Mesothelial cell of epicardium (in vitro differentiated cells): ENCODE measurements around the gene TMEM263. TPM values are rescaled to one million over a fixed set of nuclear protein-coding genes. Genes with fewer than 3 reads are reported as not detected.
"Not testable (repeated sequence)": the region's sequence is repeated elsewhere in the genome, so short reads cannot be mapped to it uniquely, and the experiment has no call there.

ENCODE experiments used
- DNase-seq, 2 experiments: peaks; one replicate each; pipeline ENCODE4 v3.0.0; 2021; ENCODE audit warnings: low spot score in 2 of 2; ENCODE audit not compliant: unreplicated experiment in 2 of 2
- H3K27ac Mint-ChIP-seq: 2 replicates; pipeline ENCODE4 v1.8.0; 2021; ENCODE audit warnings: mixed read lengths
- H3K27me3 Mint-ChIP-seq: 2 replicates; pipeline ENCODE4 v1.8.0; 2021; ENCODE audit warnings: low read depth, mixed read lengths
- H3K36me3 Mint-ChIP-seq: 2 replicates; pipeline ENCODE4 v1.8.0; 2021; ENCODE audit warnings: mixed read lengths
- H3K4me1 Mint-ChIP-seq: 2 replicates; pipeline ENCODE4 v1.8.0; 2021; ENCODE audit warnings: mixed read lengths
- H3K4me3 Mint-ChIP-seq: 2 replicates; pipeline ENCODE4 v1.8.0; 2021; ENCODE audit warnings: mild to moderate bottlenecking, moderate library complexity, mixed read lengths
- H3K9me3 Mint-ChIP-seq: 2 replicates; pipeline ENCODE4 v1.8.0; 2021; ENCODE audit warnings: mixed read lengths
- total RNA-seq: library from RNA; stranded (reverse); gene quantifications from 3 replicates; pipeline ENCODE4 v1.2.1, GENCODE V29; 2021
- TF ChIP-seq, protein P1 (sequence below): fragments of 200-600 bp; sonication (generic); IDR thresholded peaks from one replicate; pipeline ENCODE4 v1.5.0; 2021; ENCODE audit warnings: antibody characterized with exemption; ENCODE audit not compliant: unreplicated experiment

The TMEM263 gene
- total RNA-seq, 1 donor from 2014 or later, result 76.1 TPM

DNA sequence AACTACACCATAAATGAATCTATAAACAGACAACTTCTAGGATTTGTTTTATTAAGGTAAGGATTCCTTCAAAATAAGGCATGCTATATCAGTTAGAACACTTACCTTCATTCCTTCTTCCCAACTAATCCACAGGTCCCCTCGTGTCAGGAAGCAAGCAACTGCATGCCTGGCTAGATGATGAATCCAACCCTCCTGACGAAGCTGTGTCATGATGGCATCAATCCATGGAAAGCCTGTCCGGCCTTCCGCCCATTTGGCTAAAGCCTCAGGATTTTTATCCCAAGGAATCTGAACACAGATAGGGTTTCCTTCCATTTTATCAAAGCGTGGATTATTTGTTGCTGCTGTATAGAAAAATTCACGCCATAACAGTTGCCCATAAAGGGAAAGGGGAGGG is 43.7 kb downstream of the TMEM263 start:
- H3K27ac Mint-ChIP-seq, result no peak overlapping the region
- H3K9me3 Mint-ChIP-seq, result peaks cover 10% of the 10 kb centered on the region
- H3K27me3 Mint-ChIP-seq, result no peaks in the 10 kb centered on the region
- no peak overlapping the region for H3K4me3 Mint-ChIP-seq
- peaks cover 30% of the 10 kb centered on the region for H3K36me3 Mint-ChIP-seq
- H3K4me1 Mint-ChIP-seq, result peaks cover 8% of the 10 kb centered on the region
- DNase-seq, result no peak
- TF ChIP-seq, protein P1, sequence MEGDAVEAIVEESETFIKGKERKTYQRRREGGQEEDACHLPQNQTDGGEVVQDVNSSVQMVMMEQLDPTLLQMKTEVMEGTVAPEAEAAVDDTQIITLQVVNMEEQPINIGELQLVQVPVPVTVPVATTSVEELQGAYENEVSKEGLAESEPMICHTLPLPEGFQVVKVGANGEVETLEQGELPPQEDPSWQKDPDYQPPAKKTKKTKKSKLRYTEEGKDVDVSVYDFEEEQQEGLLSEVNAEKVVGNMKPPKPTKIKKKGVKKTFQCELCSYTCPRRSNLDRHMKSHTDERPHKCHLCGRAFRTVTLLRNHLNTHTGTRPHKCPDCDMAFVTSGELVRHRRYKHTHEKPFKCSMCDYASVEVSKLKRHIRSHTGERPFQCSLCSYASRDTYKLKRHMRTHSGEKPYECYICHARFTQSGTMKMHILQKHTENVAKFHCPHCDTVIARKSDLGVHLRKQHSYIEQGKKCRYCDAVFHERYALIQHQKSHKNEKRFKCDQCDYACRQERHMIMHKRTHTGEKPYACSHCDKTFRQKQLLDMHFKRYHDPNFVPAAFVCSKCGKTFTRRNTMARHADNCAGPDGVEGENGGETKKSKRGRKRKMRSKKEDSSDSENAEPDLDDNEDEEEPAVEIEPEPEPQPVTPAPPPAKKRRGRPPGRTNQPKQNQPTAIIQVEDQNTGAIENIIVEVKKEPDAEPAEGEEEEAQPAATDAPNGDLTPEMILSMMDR, result no peak

DNA sequence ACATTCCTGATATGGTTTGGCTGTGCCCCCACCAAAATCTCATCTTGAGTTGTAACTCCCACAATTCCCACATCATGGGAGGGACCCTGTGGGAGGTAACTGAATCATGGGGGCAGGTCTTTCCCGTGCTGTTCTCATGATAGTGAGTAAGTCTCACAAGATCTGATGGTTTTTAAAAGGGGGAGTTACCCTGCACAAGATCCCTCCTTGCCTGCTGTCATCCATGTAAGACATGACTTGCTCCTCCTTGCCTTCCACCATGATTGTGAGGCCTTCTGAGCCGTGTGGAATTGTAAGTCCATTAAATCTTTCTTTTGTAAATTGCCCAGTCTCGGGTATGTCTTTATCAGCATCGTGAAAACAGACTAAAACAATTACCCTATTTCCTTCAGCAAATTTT is 47.0 kb downstream of the TMEM263 start:
- not testable (repeated sequence) for DNase-seq, H3K4me1 Mint-ChIP-seq, H3K27ac Mint-ChIP-seq, H3K4me3 Mint-ChIP-seq, H3K27me3 Mint-ChIP-seq, H3K9me3 Mint-ChIP-seq
- H3K36me3 Mint-ChIP-seq, result peaks cover 17% of the 10 kb centered on the region

DNA sequence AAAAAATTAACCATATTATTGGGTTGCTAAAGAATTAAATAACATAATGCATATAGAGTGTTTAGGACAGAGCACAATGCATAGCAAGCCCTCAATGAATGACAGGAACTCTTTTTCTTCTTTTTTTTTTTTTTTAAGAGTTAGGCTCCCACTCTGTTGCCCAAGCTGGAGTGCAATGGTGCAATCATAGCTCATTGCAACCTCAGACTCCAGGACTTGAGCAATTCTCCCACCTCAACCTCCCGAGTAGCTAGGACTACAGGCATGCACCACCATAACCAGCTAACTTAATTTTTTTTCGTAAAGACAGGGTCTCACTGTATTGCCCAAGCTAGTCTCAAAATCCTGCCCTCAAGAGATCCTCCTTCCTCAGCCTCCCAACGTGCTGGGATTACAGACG is 51.7 kb downstream of the TMEM263 start:
- Mint-ChIP-seq H3K4me1 (peaks cover 3% of the 10 kb centered on the region), H3K27ac (no peak overlapping the region), H3K36me3 (peaks cover 25% of the 10 kb centered on the region), H3K9me3 (peaks cover 19% of the 10 kb centered on the region), H3K27me3 (no peaks in the 10 kb centered on the region), H3K4me3 (no peak overlapping the region)
- TF ChIP-seq, protein P1, result no peak
- DNase-seq, result no peak

DNA sequence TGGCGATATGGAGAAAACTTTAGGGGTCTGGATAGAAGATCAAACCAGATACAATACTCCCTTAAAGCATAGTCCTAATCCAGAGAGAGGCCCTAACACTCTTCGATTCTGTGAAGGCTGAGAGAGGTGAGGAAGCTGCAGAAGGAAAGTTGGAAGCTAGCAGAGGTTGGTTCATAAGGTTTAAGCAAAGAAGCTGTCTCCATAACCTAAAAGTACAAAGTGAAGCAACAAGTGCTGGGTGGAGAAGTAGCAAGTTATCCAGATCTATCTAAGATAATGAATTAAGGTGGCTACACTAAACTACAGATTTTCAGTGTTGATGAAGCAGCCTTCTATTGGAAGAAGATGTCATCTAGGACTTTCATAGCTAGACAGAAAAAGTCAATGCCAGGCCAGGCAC is 55.8 kb downstream of the TMEM263 start:
- Mint-ChIP-seq H3K9me3 (peaks cover 17% of the 10 kb centered on the region), H3K27ac (no peak overlapping the region)

DNA sequence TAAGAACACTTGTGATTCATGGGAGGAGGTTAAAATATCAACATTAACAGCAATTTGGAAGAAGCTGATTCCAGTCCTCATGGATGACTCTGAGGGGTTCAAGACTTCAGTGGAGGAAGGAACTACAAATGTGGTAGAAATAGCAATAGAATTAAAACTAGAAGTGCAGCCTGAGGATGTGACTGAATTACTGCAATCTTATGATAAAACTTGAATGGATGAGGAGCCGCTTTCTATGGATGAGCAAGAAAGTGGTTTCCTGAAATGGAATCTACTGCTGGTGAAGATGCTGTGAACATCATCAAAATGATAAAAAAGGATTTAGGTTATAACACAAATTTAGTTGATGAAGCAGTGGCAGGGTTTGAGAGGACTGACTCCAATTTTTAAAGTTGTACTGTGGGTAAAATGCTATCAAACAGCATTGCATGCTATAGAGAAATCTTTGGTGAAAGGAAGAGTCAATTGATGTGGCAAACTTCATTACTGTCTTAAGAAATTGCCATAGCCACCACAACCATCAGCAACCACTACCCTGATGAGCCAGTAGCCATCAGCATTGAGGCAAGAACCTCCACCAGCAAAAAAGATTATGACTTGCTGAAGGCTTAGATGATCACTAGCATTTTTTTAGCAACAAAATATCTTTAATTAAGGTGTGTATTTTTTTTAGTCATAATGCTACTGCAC is 57.2 kb downstream of the TMEM263 start:
- peaks cover 17% of the 10 kb centered on the region for H3K9me3 Mint-ChIP-seq
- H3K4me1 Mint-ChIP-seq, result peaks cover 5% of the 10 kb centered on the region
- H3K27me3 Mint-ChIP-seq, result no peaks in the 10 kb centered on the region
- TF ChIP-seq, protein P1, result no peak
- H3K36me3 Mint-ChIP-seq, result peaks cover 24% of the 10 kb centered on the region
- H3K27ac Mint-ChIP-seq, result no peak overlapping the region
- DNase-seq, result no peak
- H3K4me3 Mint-ChIP-seq, result no peak overlapping the region

More for the DNA sequence above, 55.8 kb downstream of the TMEM263 start:
- TF ChIP-seq, protein P1, result no peak
- Mint-ChIP-seq H3K4me3 (no peak overlapping the region), H3K27me3 (no peaks in the 10 kb centered on the region), H3K36me3 (peaks cover 22% of the 10 kb centered on the region), H3K4me1 (peaks cover 5% of the 10 kb centered on the region)
- DNase-seq, result no peak

DNA sequence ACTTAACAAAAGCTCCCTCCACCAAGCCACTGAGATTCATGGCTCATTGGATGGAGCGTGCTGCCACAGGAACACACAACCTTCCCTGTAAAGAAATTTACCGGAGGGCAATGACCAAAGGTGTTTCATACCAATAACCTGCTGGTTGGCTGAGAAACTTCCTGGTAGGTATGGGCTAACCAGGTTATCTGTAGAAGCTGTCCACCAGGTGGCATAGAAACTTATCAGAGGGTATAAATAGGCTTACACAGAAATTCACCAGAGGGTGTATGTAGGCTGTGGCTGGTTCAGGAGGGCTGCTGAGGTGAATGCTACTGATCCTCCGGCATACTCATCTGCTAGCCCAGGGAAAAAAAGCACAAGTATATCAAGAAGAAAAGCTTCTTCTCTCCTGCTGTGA is 58.3 kb downstream of the TMEM263 start:
- H3K27ac Mint-ChIP-seq, result no peak overlapping the region
- no peaks in the 10 kb centered on the region for H3K27me3 Mint-ChIP-seq
- H3K4me3 Mint-ChIP-seq, result no peak overlapping the region
- H3K36me3 Mint-ChIP-seq, result peaks cover 19% of the 10 kb centered on the region
- H3K9me3 Mint-ChIP-seq, result peaks cover 13% of the 10 kb centered on the region
- TF ChIP-seq, protein P1, result no peak
- peaks cover 5% of the 10 kb centered on the region for H3K4me1 Mint-ChIP-seq
- no peak for DNase-seq
